Right lobe of liver (tissue), 4 donors: ENCODE measurements around the gene EEFSEC.

Experiments used
- CTCF ChIP-seq, 4 donors: fragments of 200-600 bp in 3 of 4; fragments of 450-650 bp in 1 of 4; IDR thresholded peaks; one replicate each; pipeline versions ENCODE4 v1.5.1 to v1.8.0; 2016 to 2022; ENCODE audit warnings: antibody characterized with exemption in 4 of 4, mild to moderate bottlenecking in 2 of 4
- POLR2A ChIP-seq: fragments of 450-650 bp; IDR thresholded peaks from one replicate; pipeline ENCODE4 v1.6.1; 2017; ENCODE audit warnings: antibody characterized with exemption, mild to moderate bottlenecking
- donor health status: DM: no; HTN: no; CAD: no.
- donor health status: DM: no; HTN: no; CAD: no.
- donor health status: DM: no; HTN: yes; CAD: no.

DNA sequence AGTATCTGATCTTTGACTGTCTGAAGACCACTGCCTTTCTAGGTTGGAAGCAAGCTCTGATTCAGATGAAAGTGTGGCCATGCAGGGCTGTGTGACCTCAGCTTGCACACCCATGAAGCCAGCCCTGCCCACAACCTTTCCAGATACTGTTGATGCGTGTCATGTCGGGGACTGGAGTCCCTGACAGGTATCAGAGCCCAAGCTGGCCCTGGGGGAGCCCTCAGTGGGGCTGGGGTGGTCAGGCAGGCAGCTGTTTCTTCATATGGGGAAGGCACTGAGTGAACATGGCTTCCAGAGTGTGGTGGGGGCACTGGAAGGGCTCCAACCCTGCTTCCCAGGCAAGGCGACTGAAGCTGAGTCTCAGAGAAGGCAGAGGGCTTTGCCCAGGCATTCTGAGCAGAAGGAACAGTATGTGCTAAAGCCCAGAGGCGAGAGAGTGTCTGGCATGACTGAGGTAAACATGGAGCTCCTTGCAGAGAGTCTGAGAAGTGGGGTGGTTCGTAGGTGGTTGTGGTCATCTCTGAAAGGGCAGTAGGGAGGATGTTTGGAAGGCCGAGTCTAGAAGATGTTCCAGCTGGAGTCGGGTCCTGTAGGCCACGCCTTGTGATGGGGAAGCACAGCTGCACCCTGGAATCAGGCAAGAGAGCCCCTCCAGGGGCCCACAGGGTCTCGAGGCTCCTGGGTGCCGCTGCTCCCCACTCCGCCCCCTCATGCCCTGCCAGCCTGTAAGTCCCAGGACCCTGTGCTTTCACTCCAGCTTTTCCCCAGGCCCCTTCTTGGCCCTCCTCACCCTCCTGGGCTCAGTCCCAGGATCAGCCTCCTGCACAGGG, 122.2 kb downstream of the EEFSEC start:
- TF ChIP-seq POLR2A: no peak
- TF ChIP-seq CTCF (IDR thresholded peaks at IDR 0.05): no peak
